OCI-LY7 (cell line): ENCODE measurements around the gene FMN2. TPM values are rescaled to one million over a fixed set of nuclear protein-coding genes. Genes with fewer than 3 reads are reported as not detected.

Experiments used
- BruUV-seq: library from RNA; stranded (reverse); fragments of 400-500 nt; replicated peaks from 2 replicates; lab custom pipeline; 2021; lab: Mats Ljungman, UMichigan
- CTCF ChIA-PET: fragments of 300-600 bp; sonication (Branson Sonifier 250); formaldehyde crosslinking; loops from one replicate; lab custom pipeline; 2022; ENCODE audit warnings: antibody characterized with exemption; ENCODE audit not compliant: unreplicated experiment; lab: Charles Lee
- POLR2A ChIA-PET: fragments of 300-600 bp; sonication (Branson Sonifier 250); formaldehyde crosslinking; loops from one replicate; lab custom pipeline; 2022; ENCODE audit warnings: antibody characterized with exemption; lab: Charles Lee
- DNase-seq: peaks from one replicate; pipeline ENCODE4 v3.0.0-alpha.2; 2015; ENCODE audit warnings: low spot score
- H2AFZ ChIP-seq: fragments of 200-600 bp; sonication (generic), shearing (Covaris generic); 2 replicates; pipeline ENCODE4 v1.6.1; 2014; ENCODE audit warnings: mild to moderate bottlenecking, antibody characterized with exemption, low read length, moderate library complexity
- H3K27ac ChIP-seq: fragments of 200-600 bp; sonication (generic); 2 replicates; pipeline ENCODE4 v1.5.1; 2014; ENCODE audit warnings: mixed run types, low read depth, mild to moderate bottlenecking, moderate library complexity, low read length, inconsistent platforms; ENCODE audit not compliant: poor library complexity, severe bottlenecking
- H3K36me3 ChIP-seq: fragments of 200-600 bp; sonication (generic); 2 replicates; pipeline ENCODE4 v1.6.1; 2014; ENCODE audit warnings: mild to moderate bottlenecking, antibody characterized with exemption, low read length, moderate library complexity, mixed read lengths; ENCODE audit not compliant: insufficient read depth
- H3K4me1 ChIP-seq: fragments of 200-600 bp; sonication (generic); 2 replicates; pipeline ENCODE4 v1.5.1; 2014; ENCODE audit warnings: mild to moderate bottlenecking, low read length; ENCODE audit not compliant: insufficient read depth, poor library complexity, severe bottlenecking
- H3K4me2 ChIP-seq: fragments of 200-600 bp; sonication (generic); 2 replicates; pipeline ENCODE4 v1.6.1; 2014; ENCODE audit warnings: mild to moderate bottlenecking, low read length
- H3K4me3 ChIP-seq: fragments of 200-600 bp; sonication (generic); 2 replicates; pipeline ENCODE4 v1.5.1; 2014; ENCODE audit warnings: mild to moderate bottlenecking, low read depth, low read length; ENCODE audit not compliant: poor library complexity, severe bottlenecking
- H3K79me2 ChIP-seq: fragments of 200-600 bp; sonication (generic); 2 replicates; pipeline ENCODE4 v1.6.1; 2016; ENCODE audit warnings: low read depth, mild to moderate bottlenecking, low read length, moderate library complexity, mixed read lengths; ENCODE audit not compliant: insufficient read depth
- H3K9me2 ChIP-seq: fragments of 200-600 bp; sonication (generic); 2 replicates; pipeline ENCODE4 v1.6.1; 2016; ENCODE audit warnings: mild to moderate bottlenecking, low read length, mixed read lengths; ENCODE audit not compliant: insufficient read depth
- H3K9me3 ChIP-seq: fragments of 200-600 bp; sonication (generic); 2 replicates; pipeline ENCODE4 v1.6.1; 2014; ENCODE audit warnings: mild to moderate bottlenecking, mixed run types, low read length, mixed read lengths
- H4K20me1 ChIP-seq: fragments of 200-600 bp; sonication (generic); 2 replicates; pipeline ENCODE4 v1.6.1; 2014; ENCODE audit warnings: mild to moderate bottlenecking, antibody characterized with exemption, low read length, moderate library complexity, mixed read lengths; ENCODE audit not compliant: insufficient read depth
- EZH2phosphoT487 ChIP-seq: fragments of 200-600 bp; sonication (generic); IDR thresholded peaks from 2 replicates; pipeline ENCODE4 v1.6.1; 2018; ENCODE audit warnings: low read depth, borderline replicate concordance, mild to moderate bottlenecking, mixed run types, antibody characterized with exemption, low read length, moderate library complexity, mixed read lengths
- intact Hi-C: fragments of 100-400 bp; cut with micrococcal nuclease; formaldehyde crosslinking; loops from one replicate; pipeline ENCODE4 v1.10.0; 2022; ENCODE audit not compliant: unreplicated experiment
- total RNA-seq, 2 experiments: library from RNA; depleted of rRNA in 1 of 2; stranded (reverse); fragments of >200 nt in 1 of 2; shearing (Covaris generic) in 1 of 2; gene quantifications; 2 replicates each; pipeline ENCODE4 v1.2.3, GENCODE V29; 2014 to 2022
- TF ChIP-seq, protein P1 (sequence below): fragments of 200-600 bp; sonication (generic); conservative IDR thresholded peaks from 2 replicates; pipeline ENCODE4 v1.5.1; 2014; ENCODE audit warnings: mild to moderate bottlenecking, antibody characterized with exemption, low read length, moderate library complexity, mixed read lengths

FMN2 gene
- total RNA-seq, 2 experiments from 2014 or later, result not detected

DNA sequence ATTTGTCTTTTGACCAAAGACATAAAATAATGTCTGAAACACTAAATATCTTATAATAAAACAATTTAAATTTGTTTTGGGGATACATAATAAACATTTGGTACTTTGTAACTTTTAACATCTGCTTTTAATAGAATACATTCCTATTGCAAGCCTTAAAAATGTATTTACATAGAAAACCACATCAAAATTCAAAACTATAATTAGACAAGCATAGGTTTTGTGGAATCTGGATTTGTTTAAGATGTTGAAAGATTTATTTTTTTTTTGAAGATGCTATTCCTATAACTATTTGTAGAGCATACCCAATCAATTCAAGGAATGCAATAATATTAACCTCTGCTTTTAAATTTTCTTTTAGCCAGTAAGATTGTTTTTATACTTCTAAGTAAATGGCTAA lies 125.7 kb downstream of the FMN2 start:
- POLR2A ChIA-PET, result interaction anchor here (0.7 kb wide), 1 partner anchor 1235 kb away, joined by 3 read pairs; no protein-coding TSS in a partner anchor
- BruUV-seq, result no TSS peak
- H2AFZ ChIP-seq, result no peak overlapping the region
- no peaks in the 10 kb centered on the region for H3K9me3 ChIP-seq
- intact Hi-C loops, result no loop called here
- no peak overlapping the region for H3K27ac ChIP-seq
- CTCF ChIA-PET, result no interaction called here
- no peaks in the 10 kb centered on the region for H4K20me1 ChIP-seq
- DNase-seq, result no peak
- H3K79me2 ChIP-seq, result no peaks in the 10 kb centered on the region
- H3K4me1 ChIP-seq, result no peaks in the 10 kb centered on the region
- no peaks in the 10 kb centered on the region for H3K36me3 ChIP-seq
- no peak overlapping the region for H3K4me3 ChIP-seq
- no peak overlapping the region for H3K4me2 ChIP-seq
- TF ChIP-seq EZH2phosphoT487, result no peak
- TF ChIP-seq, protein P1, sequence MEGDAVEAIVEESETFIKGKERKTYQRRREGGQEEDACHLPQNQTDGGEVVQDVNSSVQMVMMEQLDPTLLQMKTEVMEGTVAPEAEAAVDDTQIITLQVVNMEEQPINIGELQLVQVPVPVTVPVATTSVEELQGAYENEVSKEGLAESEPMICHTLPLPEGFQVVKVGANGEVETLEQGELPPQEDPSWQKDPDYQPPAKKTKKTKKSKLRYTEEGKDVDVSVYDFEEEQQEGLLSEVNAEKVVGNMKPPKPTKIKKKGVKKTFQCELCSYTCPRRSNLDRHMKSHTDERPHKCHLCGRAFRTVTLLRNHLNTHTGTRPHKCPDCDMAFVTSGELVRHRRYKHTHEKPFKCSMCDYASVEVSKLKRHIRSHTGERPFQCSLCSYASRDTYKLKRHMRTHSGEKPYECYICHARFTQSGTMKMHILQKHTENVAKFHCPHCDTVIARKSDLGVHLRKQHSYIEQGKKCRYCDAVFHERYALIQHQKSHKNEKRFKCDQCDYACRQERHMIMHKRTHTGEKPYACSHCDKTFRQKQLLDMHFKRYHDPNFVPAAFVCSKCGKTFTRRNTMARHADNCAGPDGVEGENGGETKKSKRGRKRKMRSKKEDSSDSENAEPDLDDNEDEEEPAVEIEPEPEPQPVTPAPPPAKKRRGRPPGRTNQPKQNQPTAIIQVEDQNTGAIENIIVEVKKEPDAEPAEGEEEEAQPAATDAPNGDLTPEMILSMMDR, result no peak
- no peaks in the 10 kb centered on the region for H3K9me2 ChIP-seq

DNA sequence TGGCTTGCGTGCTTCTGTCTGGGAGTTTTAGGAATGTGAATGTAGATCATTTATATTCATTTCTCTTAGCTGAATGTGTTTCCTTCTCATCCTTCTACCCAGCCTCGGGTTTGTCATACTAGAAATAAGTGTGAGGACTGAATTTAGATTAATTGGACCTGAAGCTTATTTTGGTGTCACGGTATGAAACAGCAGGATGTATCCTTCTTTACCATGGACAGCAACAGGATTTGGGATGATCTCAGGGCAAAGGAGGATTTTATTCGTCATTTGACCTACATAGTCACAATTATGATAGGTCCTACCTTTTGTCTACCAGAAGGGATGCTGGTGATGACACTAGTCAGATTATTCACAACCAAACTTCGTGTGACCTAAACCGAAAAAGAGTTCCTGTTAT lies 127.4 kb downstream of the FMN2 start:
- Histone ChIP-seq H3K79me2 (no peaks in the 10 kb centered on the region), H3K4me3 (no peak overlapping the region), H4K20me1 (no peaks in the 10 kb centered on the region), H3K36me3 (no peaks in the 10 kb centered on the region), H3K9me2 (no peaks in the 10 kb centered on the region), H3K27ac (no peak overlapping the region), H3K9me3 (no peaks in the 10 kb centered on the region), H2AFZ (no peak overlapping the region), H3K4me2 (no peak overlapping the region), H3K4me1 (no peaks in the 10 kb centered on the region)
- ChIA-PET POLR2A (interaction anchor here (0.8 kb wide), 1 partner anchor 12 kb away, joined by 3 read pairs; no protein-coding TSS in a partner anchor), CTCF (no interaction called here)
- no peak for DNase-seq
- TF ChIP-seq, protein P1, result no peak
- TF ChIP-seq EZH2phosphoT487, result no peak
- BruUV-seq, result no TSS peak
- intact Hi-C loops, result no loop called here

DNA sequence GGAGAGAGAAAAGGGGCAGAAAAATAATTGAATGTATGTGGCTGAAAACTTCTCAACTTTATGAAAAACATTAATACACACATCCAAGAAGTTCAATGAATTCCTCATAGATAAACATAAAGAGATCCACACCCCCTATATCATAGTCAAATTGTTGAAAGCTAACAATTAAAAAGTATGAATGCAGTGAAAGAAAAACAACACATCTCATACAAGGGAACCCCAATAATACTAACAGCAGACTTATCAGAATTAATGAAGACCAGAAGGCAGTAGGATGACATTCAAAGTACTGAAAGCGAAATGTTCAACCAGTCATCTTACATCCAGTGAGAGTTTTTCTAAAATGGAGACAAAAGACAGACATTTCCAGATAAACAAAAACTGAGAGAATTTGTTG lies 134.4 kb downstream of the FMN2 start:
- POLR2A ChIA-PET, result no interaction called here
- Histone ChIP-seq H3K9me2 (no peaks in the 10 kb centered on the region), H3K4me3 (no peak overlapping the region), H3K79me2 (no peaks in the 10 kb centered on the region), H3K27ac (no peak overlapping the region), H3K9me3 (no peaks in the 10 kb centered on the region), H4K20me1 (no peaks in the 10 kb centered on the region), H3K4me1 (no peaks in the 10 kb centered on the region), H3K4me2 (no peak overlapping the region), H2AFZ (no peak overlapping the region), H3K36me3 (no peaks in the 10 kb centered on the region)
- no peak for DNase-seq
- no peak for TF ChIP-seq EZH2phosphoT487
- TF ChIP-seq, protein P1, result no peak
- no TSS peak for BruUV-seq
- CTCF ChIA-PET, result no interaction called here
- intact Hi-C loops, result no loop called here
